IPS-11a (cell line): Measurements from ENCODE around the gene PYCR2.
A peak's percentile ranks its signal among the peaks of the same experiment; 100 is the strongest.
"Not testable (repeated sequence)": the region's sequence is repeated elsewhere in the genome, so short reads cannot be mapped to it uniquely, and the experiment has no call there.

Source experiments
- H3K4me3 ChIP-seq: one replicate; pipeline ENCODE4 v1.5.1; 2013; ENCODE audit warnings: low read depth, low read length, control low read depth

The PYCR2 gene

DNA sequence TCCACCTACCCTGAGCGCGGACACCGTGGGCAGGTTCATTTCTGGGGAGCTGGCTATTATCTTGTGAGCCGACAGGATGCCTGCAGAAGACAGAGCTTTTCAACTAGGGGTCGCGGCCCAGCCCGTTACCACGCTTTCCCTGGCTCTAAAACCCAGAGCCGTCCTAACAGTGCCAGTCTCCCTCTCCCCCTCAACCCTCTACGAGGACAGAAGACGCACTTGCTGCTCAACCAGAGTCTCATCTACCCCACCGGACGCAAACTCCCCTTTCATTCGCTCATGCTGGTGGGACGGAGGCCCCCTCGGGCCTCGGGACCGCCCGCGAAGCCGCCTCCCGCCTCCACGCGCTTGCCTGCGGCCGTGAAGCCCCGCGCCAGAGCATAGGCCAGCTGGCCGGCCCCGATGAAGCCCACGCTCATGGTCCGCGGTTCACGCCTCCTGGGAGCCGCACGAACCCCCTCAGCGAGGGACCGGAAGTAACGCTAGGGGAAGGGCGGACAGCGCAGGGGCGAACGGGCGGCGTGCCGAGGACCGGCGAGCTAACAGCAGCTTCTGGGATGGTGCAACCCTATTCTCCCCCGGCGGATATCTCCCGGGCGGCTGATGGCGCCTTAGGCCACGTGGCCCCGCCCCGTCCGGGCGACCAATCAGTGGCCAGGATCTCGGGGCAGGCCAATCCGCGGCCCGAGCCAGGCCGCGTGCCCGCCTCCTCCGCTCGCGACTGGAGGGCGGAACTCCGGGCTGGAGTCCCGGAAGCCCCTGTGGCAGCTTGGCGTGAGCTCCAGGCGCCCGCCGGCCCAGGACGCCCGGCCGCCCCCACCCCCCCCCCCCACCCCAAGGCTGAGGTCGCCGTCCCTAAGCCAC, at the start of gene PYCR2:
Gene PYCR2 (minus strand): TSS at position 559 of the 864 bp plus-strand sequence. CDS start 140 bp downstream, at position 419.
- peak within 1 kb of the TSS; percentile 95 for H3K4me3 ChIP-seq

- no peak overlapping the region for H3K4me3 ChIP-seq
These were observed 49.1 kb upstream of the PYCR2 start for GRCh38 chr1:225973158-225973557.

GRCh38 chr1:225972344-225973152, 48.5 kb upstream of the PYCR2 start:
- H3K4me3 ChIP-seq = no peak overlapping the region

- not testable (repeated sequence) for H3K4me3 ChIP-seq
These were observed 46.6 kb upstream of the PYCR2 start for GRCh38 chr1:225970592-225971157.

- not testable (repeated sequence) for H3K4me3 ChIP-seq
These were observed 45.7 kb upstream of the PYCR2 start for GRCh38 chr1:225969751-225970150.

GRCh38 chr1:225965231-225965630, 41.2 kb upstream of the PYCR2 start:
- no peak overlapping the region for H3K4me3 ChIP-seq

DNA sequence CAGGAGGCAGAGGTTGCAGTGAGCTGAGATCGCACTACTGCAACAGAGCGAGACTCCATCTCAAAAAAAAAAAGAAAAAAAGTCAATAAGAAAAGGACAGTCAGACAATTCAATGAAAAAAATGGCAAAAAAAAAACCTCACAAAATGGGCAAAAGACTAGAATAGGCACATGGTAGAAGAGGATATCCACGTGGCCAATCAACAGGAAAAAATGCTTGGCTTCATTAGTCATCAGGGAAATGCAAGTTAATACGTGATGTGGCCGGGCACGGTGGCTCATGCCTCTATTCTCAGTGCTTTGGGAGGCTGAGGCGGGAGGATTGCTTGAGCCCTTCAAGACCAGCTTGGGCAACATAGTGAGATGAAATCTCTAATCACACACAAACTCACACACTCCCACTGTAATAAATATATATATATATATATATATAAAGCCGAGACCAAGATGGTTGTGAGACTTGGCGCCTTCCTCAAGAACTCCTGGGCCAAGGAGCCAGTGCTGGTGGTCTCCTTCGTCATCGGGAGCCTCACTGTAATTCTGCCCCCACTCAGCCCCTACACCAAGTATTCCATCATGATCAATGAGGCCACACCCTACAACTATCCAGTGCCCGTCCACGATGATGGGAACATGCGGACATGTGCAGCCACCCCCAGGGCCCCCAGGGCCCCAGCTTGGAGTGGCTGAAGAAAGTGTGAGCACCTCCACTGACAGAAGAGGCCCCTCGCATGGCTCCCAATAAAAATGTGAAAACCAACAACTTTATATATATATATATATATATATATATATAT, 39.9 kb upstream of the PYCR2 start:
- no peak overlapping the region for H3K4me3 ChIP-seq

DNA sequence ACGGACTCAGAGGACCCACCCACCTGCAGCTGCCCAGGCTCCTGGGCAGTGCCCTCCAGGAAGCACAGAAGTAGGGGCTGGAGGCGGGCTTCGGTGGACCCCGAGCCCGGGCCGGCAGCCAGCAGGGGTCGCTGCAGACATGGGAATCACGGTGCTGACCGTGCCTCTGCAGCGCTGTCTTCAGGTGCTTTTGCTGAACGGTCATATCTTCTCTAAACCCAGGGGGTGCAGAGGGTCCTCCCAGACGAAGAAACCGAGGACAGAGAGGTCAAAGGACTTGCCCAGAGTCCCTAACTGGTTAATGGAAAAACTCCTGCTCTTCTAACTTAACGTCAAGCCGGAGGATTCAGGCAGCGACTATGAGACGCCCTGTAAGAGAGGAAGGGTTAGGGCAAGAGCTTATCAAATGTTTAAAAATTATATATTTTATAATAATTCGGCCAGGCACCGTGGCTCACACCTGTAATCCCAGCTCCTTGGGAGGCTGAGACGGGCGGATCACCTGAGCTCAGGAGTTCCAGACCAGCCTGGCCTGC, 38.5 kb upstream of the PYCR2 start:
- H3K4me3 ChIP-seq = no peak overlapping the region

- H3K4me3 ChIP-seq = no peak overlapping the region
These were observed 37.8 kb upstream of the PYCR2 start for GRCh38 chr1:225961659-225962439.

DNA sequence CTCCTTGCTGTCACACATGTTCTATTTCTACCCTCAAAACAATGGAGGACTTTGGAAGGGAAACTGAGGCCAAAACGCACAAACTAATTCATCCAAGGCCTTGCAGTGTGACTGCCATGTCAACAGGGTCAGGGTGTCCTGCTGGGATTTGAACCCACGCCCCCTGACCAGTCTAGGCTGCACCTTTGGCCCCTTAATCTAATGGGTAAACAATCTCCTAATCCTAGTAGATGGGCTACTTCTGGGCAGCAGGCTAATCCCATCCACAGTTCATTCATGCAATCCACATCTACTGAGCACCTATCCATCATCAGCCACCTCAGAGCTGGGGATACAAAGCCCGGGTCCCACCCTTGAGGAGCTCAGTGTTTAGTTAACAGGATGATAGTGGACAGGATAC, 34.0 kb upstream of the PYCR2 start:
- H3K4me3 ChIP-seq = no peak overlapping the region

DNA sequence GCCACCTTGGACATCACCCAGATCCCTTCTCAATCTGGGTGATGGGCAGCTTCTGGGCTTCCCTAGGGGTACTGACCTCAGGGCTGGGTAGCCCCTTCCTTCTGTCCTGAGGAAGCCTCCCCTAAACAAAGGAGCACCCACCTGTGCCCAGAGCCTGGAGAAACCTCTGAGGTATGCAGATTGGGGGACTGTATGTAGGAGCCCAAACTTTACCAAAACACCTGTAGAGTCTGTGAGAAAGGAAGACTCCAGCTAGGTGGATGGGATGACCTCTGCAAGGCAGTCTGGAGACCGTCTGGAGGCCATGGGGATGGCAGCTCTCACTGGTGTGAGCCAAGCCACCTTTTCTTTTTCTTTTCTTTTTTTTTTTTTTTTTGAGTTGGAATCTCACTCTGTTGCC, 30.7 kb upstream of the PYCR2 start:
- no peak overlapping the region for H3K4me3 ChIP-seq

- H3K4me3 ChIP-seq = no peak overlapping the region
These were observed 29.3 kb upstream of the PYCR2 start for GRCh38 chr1:225953315-225953714.

DNA sequence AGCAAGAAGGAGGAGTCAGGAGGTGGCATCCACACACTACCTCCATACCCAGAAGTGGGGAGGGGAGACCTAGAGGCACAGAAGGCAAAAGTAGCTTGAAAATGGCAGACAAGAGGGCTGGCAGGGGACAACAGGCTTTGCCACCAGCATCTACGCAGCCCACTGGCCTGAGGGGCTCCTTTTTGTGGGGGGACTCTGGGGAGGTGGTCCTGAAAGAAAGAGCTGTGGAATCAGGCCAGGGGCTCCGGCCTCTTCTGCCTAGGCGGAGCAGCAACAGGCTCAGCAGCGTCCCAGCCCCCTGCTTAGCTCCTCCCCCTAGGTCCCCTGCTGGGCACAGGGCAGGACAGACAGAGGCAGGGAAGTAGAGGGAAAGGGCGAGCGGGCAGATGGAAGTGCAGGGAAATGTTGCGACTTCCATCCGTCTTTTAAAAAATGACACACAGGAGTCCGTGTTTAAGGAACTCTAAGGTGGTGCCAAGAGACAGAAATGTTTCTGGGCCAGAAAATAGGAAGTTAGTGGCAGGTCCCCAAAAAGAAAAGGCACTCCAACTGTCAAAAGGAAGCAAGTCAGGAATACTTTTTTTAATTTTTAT, 27.0 kb upstream of the PYCR2 start:
- H3K4me3 ChIP-seq = no peak overlapping the region

DNA sequence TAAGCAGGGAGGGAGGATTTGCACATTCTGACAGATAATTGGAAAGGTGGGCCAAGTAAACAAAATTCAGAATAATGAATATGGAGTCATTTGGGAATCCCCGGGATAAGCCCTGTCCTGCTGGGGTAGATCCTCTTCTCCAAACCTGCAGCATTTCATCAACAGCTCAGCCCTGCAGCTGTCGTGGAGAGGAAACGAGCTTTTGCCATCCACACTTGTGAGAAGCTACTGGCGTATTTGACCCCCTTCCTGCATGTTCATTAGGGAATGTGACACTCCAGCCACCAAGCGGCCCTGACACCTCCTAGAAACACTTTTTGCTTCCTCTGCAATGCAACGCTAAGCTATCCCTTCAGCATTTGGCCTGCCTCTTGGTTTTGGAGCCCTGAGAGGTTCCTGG, 25.0 kb upstream of the PYCR2 start:
- H3K4me3 ChIP-seq = no peak overlapping the region

- H3K4me3 ChIP-seq = no peak overlapping the region
These were observed 22.8 kb upstream of the PYCR2 start for GRCh38 chr1:225946803-225947202.

DNA sequence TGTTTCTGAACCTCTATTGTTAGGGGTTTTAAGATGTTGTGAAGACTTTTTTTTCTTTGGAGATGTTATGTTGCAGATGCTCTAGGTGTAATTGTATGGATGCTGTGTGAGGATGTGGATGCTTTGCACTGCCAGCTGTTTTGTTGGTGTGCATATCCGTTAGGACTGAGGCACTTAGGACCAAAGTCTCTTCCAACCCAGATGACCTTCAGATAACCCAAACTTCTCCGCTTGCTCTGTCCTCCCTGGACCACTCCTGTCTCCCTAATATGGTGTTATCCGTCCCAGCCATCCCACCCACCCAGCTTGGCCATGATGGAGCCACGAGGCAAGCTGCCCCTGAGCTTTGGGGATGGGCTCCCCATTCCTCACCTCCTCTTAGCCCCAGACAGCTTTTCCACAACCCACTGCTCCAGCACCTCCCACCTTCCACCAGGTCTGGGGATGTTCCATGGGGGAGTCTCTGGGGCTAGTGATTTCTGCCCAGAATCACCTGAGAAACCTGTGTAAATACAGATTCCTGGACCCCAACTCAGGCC, 22.1 kb upstream of the PYCR2 start:
- H3K4me3 ChIP-seq = no peak overlapping the region

DNA sequence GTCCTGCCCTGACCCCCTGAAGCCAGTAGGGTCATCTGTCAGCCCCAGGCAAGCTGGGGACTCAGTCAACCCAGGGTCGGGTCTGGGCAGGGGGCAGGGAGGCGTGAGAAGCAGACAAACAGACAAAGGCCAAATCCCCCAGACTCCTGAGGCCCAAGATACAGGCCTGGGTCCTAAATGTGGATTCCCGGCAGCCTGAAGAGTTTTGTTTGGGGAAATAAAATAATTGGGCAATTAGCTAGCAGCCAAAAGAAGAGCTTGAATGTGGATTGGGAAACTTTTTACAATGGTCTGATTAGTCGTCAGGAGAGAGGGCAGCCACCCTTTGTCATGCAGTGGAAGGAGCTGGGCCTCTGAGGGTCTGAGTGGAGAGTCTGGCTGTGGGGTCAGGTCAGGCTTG, 21.5 kb upstream of the PYCR2 start:
- no peak overlapping the region for H3K4me3 ChIP-seq

DNA sequence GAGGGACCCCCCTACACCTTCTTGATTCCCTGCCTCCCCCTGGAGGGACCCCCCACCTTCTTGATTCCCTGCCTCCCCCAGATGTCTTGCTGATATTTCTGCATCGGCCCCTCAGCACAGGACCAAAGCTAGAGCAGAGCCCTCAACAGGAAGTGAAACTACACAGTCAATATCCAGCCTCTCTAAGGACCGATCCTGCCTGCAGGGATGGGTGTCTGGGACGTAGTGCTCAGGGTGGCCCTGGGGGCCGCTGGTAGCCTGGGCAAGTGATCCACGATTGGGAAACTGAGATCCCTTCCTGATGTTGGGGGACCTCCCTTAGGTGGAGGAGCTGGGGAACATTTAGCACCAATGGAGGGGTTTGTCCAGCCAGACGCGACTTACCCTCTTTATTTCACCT, 20.9 kb upstream of the PYCR2 start:
- no peak overlapping the region for H3K4me3 ChIP-seq

DNA sequence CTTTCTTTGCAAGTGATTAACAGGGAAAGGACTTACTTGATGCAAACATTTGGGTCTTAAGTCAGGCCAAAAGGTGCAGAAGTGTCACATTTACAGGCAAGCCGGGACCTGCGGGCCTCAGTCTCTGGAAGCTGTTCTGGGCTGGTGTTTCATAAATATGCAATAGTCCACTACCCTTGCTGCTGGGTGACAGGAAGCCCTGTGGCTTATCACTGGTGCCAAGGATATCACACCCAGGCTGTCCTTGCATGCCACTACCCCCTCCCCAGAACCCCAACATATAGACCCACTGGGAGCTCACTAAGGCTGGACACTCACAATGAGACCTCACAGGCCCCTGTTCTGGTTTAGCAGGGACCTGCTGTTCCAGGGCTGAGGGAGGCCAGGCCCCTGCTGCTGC, 20.3 kb upstream of the PYCR2 start:
- no peak overlapping the region for H3K4me3 ChIP-seq
